Activated naive CD8-positive, alpha-beta T cell treated with anti-CD3 and anti-CD28 coated beads, Interleukin-2, amount 50 U/mL, for 24 hours (primary cell): ENCODE measurements around the gene OSBPL9.

Source experiments
- ATAC-seq: fragments of 150-1000 bp; cut with Tn5 transposase; one replicate; pipeline ENCODE4 v1.10.0; 2021
- DNase-seq: peaks from one replicate; pipeline ENCODE4 v3.0.0; 2021
- H3K27ac Mint-ChIP-seq: one replicate; pipeline ENCODE4 v1.8.0; 2021; ENCODE audit warnings: mild to moderate bottlenecking, mixed read lengths
- H3K27me3 Mint-ChIP-seq: one replicate; pipeline ENCODE4 v1.8.0; 2021; ENCODE audit warnings: mixed read lengths
- H3K36me3 Mint-ChIP-seq: one replicate; pipeline ENCODE4 v1.8.0; 2021; ENCODE audit warnings: low read depth, mixed read lengths
- H3K4me1 Mint-ChIP-seq: one replicate; pipeline ENCODE4 v1.8.0; 2021; ENCODE audit warnings: mixed read lengths
- H3K4me3 Mint-ChIP-seq: one replicate; pipeline ENCODE4 v1.8.0; 2021; ENCODE audit warnings: mild to moderate bottlenecking, moderate library complexity, mixed read lengths
- H3K9me3 Mint-ChIP-seq: one replicate; pipeline ENCODE4 v1.8.0; 2021; ENCODE audit warnings: mixed read lengths

Gene OSBPL9

GRCh38 chr1:51653127-51653526, 36.2 kb downstream of the OSBPL9 start:
- DNase-seq (no peak), ATAC-seq (no peak)
- Mint-ChIP-seq H3K27me3 (no peaks in the 10 kb centered on the region), H3K27ac (no peak overlapping the region), H3K4me1 (no peaks in the 10 kb centered on the region), H3K36me3 (no peaks in the 10 kb centered on the region), H3K9me3 (no peaks in the 10 kb centered on the region), H3K4me3 (no peak overlapping the region)

GRCh38 chr1:51654000-51654399, 37.1 kb downstream of the OSBPL9 start:
- H3K4me1 Mint-ChIP-seq, result no peaks in the 10 kb centered on the region
- no peaks in the 10 kb centered on the region for H3K9me3 Mint-ChIP-seq
- ATAC-seq (no peak), DNase-seq (no peak)
- no peak overlapping the region for H3K27ac Mint-ChIP-seq
- no peaks in the 10 kb centered on the region for H3K36me3 Mint-ChIP-seq
- no peak overlapping the region for H3K4me3 Mint-ChIP-seq
- H3K27me3 Mint-ChIP-seq, result no peaks in the 10 kb centered on the region

GRCh38 chr1:51656374-51656773, 39.5 kb downstream of the OSBPL9 start:
- Mint-ChIP-seq H3K4me3 (no peak overlapping the region), H3K36me3 (no peaks in the 10 kb centered on the region), H3K27ac (no peak overlapping the region), H3K27me3 (no peaks in the 10 kb centered on the region), H3K4me1 (no peaks in the 10 kb centered on the region), H3K9me3 (no peaks in the 10 kb centered on the region)
- DNase-seq (no peak), ATAC-seq (no peak)

- no peaks in the 10 kb centered on the region for H3K9me3 Mint-ChIP-seq
- ATAC-seq (no peak), DNase-seq (no peak)
- H3K27ac Mint-ChIP-seq, result no peak overlapping the region
- H3K27me3 Mint-ChIP-seq, result no peaks in the 10 kb centered on the region
- H3K4me3 Mint-ChIP-seq, result no peak overlapping the region
- H3K36me3 Mint-ChIP-seq, result no peaks in the 10 kb centered on the region
- H3K4me1 Mint-ChIP-seq, result no peaks in the 10 kb centered on the region
Measured at GRCh38 chr1:51660580-51660979, 43.7 kb downstream of the OSBPL9 start.

GRCh38 chr1:51661081-51661518, 44.2 kb downstream of the OSBPL9 start:
- no peaks in the 10 kb centered on the region for H3K36me3 Mint-ChIP-seq
- no peak for DNase-seq
- H3K27ac Mint-ChIP-seq, result no peak overlapping the region
- no peaks in the 10 kb centered on the region for H3K27me3 Mint-ChIP-seq
- no peak overlapping the region for H3K4me3 Mint-ChIP-seq
- no peak for ATAC-seq
- H3K4me1 Mint-ChIP-seq, result no peaks in the 10 kb centered on the region
- no peaks in the 10 kb centered on the region for H3K9me3 Mint-ChIP-seq

- H3K4me1 Mint-ChIP-seq, result no peaks in the 10 kb centered on the region
- no peak overlapping the region for H3K4me3 Mint-ChIP-seq
- H3K27me3 Mint-ChIP-seq, result no peaks in the 10 kb centered on the region
- no peaks in the 10 kb centered on the region for H3K36me3 Mint-ChIP-seq
- ATAC-seq, result no peak
- H3K9me3 Mint-ChIP-seq, result no peaks in the 10 kb centered on the region
- no peak overlapping the region for H3K27ac Mint-ChIP-seq
- DNase-seq, result no peak
Measured at GRCh38 chr1:51663105-51663504, 46.2 kb downstream of the OSBPL9 start.

- Mint-ChIP-seq H3K27me3 (no peaks in the 10 kb centered on the region), H3K4me3 (no peak overlapping the region), H3K27ac (no peak overlapping the region), H3K4me1 (no peaks in the 10 kb centered on the region), H3K9me3 (no peaks in the 10 kb centered on the region), H3K36me3 (no peaks in the 10 kb centered on the region)
- ATAC-seq, result no peak
- no peak for DNase-seq
Measured at GRCh38 chr1:51663721-51664120, 46.8 kb downstream of the OSBPL9 start.

GRCh38 chr1:51664421-51665240, 47.7 kb downstream of the OSBPL9 start:
- Mint-ChIP-seq H3K4me3 (no peak overlapping the region), H3K36me3 (no peaks in the 10 kb centered on the region), H3K27me3 (no peaks in the 10 kb centered on the region), H3K9me3 (no peaks in the 10 kb centered on the region), H3K27ac (no peak overlapping the region), H3K4me1 (no peaks in the 10 kb centered on the region)
- ATAC-seq (no peak), DNase-seq (no peak)

GRCh38 chr1:51666478-51666877, 49.6 kb downstream of the OSBPL9 start:
- Mint-ChIP-seq H3K4me1 (no peaks in the 10 kb centered on the region), H3K4me3 (no peak overlapping the region), H3K36me3 (no peaks in the 10 kb centered on the region), H3K9me3 (no peaks in the 10 kb centered on the region), H3K27ac (no peak overlapping the region), H3K27me3 (no peaks in the 10 kb centered on the region)
- ATAC-seq (no peak), DNase-seq (no peak)

GRCh38 chr1:51667561-51667960, 50.7 kb downstream of the OSBPL9 start:
- ATAC-seq, result no peak
- no peaks in the 10 kb centered on the region for H3K36me3 Mint-ChIP-seq

GRCh38 chr1:51669272-51669671, 52.4 kb downstream of the OSBPL9 start:
- no peaks in the 10 kb centered on the region for H3K27me3 Mint-ChIP-seq
- no peaks in the 10 kb centered on the region for H3K4me1 Mint-ChIP-seq
- no peaks in the 10 kb centered on the region for H3K36me3 Mint-ChIP-seq
- H3K4me3 Mint-ChIP-seq, result no peak overlapping the region
- no peak overlapping the region for H3K27ac Mint-ChIP-seq
- ATAC-seq (no peak), DNase-seq (no peak)
- H3K9me3 Mint-ChIP-seq, result no peaks in the 10 kb centered on the region

More at GRCh38 chr1:51667561-51667960, 50.7 kb downstream of the OSBPL9 start:
- DNase-seq, result no peak
- Mint-ChIP-seq H3K4me3 (no peak overlapping the region), H3K9me3 (no peaks in the 10 kb centered on the region), H3K4me1 (no peaks in the 10 kb centered on the region), H3K27ac (no peak overlapping the region), H3K27me3 (no peaks in the 10 kb centered on the region)

- Mint-ChIP-seq H3K4me1 (no peaks in the 10 kb centered on the region), H3K9me3 (no peaks in the 10 kb centered on the region), H3K36me3 (no peaks in the 10 kb centered on the region), H3K4me3 (no peak overlapping the region), H3K27me3 (no peaks in the 10 kb centered on the region), H3K27ac (no peak overlapping the region)
- no peak for ATAC-seq
- DNase-seq, result no peak
Measured at GRCh38 chr1:51669816-51670215, 52.9 kb downstream of the OSBPL9 start.

- DNase-seq (no peak), ATAC-seq (no peak)
- H3K36me3 Mint-ChIP-seq, result no peaks in the 10 kb centered on the region
- H3K4me1 Mint-ChIP-seq, result no peaks in the 10 kb centered on the region
- H3K27me3 Mint-ChIP-seq, result no peaks in the 10 kb centered on the region
- H3K4me3 Mint-ChIP-seq, result no peak overlapping the region
- no peak overlapping the region for H3K27ac Mint-ChIP-seq
- no peaks in the 10 kb centered on the region for H3K9me3 Mint-ChIP-seq
Measured at GRCh38 chr1:51671527-51672325, 54.8 kb downstream of the OSBPL9 start.

GRCh38 chr1:51673279-51673678, 56.4 kb downstream of the OSBPL9 start:
- Mint-ChIP-seq H3K4me1 (no peaks in the 10 kb centered on the region), H3K36me3 (no peaks in the 10 kb centered on the region), H3K27me3 (no peaks in the 10 kb centered on the region), H3K4me3 (no peak overlapping the region), H3K27ac (no peak overlapping the region), H3K9me3 (no peaks in the 10 kb centered on the region)
- ATAC-seq (no peak), DNase-seq (no peak)

- H3K4me3 Mint-ChIP-seq, result no peak overlapping the region
- no peak for ATAC-seq
- H3K9me3 Mint-ChIP-seq, result no peaks in the 10 kb centered on the region
- H3K36me3 Mint-ChIP-seq, result no peaks in the 10 kb centered on the region
- H3K4me1 Mint-ChIP-seq, result peaks cover 6% of the 10 kb centered on the region
- no peak overlapping the region for H3K27ac Mint-ChIP-seq
- H3K27me3 Mint-ChIP-seq, result no peaks in the 10 kb centered on the region
- no peak for DNase-seq
Measured at GRCh38 chr1:51675177-51675780, 58.4 kb downstream of the OSBPL9 start.
